ENCODE measurements around the gene ZNF311. TPM values are rescaled to one million over a fixed set of nuclear protein-coding genes. Genes with fewer than 3 reads are reported as not detected.
"Not testable (repeated sequence)": the region's sequence is repeated elsewhere in the genome, so short reads cannot be mapped to it uniquely, and the experiment has no call there.

Gene ZNF311
- total RNA-seq, 3 donors from 2014 or later (not counting 1 experiment from before 2014, with no cell fraction given) = 0.23 to 0.29 (median 0.28) TPM

- intact Hi-C loops (cut with micrococcal nuclease) = no loop called here
- no peak overlapping the region for H3K27ac Mint-ChIP-seq
- 93% methylated on average over 2 of the region's 3 CpGs for WGBS (ENCODE audit: insufficient coverage)
- Histone ChIP-seq H3K27me3 (ENCODE audit: control insufficient read depth, insufficient read depth, low read length) (peaks cover 24% of the 10 kb centered on the region), H3K4me1 (ENCODE audit: control insufficient read depth, insufficient read depth, low read length) (peaks cover 12% of the 10 kb centered on the region), H3K9me3 (ENCODE audit: control insufficient read depth, insufficient read depth, low read length) (no peaks in the 10 kb centered on the region), H3K4me3 (ENCODE audit: low read length) (no peak overlapping the region), H3K27ac (ENCODE audit: low read length) (no peak overlapping the region), H3K36me3 (ENCODE audit: control insufficient read depth, insufficient read depth, low read length) (no peaks in the 10 kb centered on the region)
- H3K36me3 Mint-ChIP-seq = peaks cover 14% of the 10 kb centered on the region
- ATAC-seq (no peak), DNase-seq (no peak)
- peaks cover 29 to 35% of the 10 kb centered on the region in 2 donors for H3K4me1 Mint-ChIP-seq
- peaks cover 52 to 58% of the 10 kb centered on the region in 2 donors for H3K27me3 Mint-ChIP-seq (ENCODE audit: low read depth in 2 of 2)
- H3K4me3 Mint-ChIP-seq = peak overlapping the region; percentile 68
- H3K9me3 Mint-ChIP-seq = no peaks in the 10 kb centered on the region
- TF ChIP-seq, protein P1, sequence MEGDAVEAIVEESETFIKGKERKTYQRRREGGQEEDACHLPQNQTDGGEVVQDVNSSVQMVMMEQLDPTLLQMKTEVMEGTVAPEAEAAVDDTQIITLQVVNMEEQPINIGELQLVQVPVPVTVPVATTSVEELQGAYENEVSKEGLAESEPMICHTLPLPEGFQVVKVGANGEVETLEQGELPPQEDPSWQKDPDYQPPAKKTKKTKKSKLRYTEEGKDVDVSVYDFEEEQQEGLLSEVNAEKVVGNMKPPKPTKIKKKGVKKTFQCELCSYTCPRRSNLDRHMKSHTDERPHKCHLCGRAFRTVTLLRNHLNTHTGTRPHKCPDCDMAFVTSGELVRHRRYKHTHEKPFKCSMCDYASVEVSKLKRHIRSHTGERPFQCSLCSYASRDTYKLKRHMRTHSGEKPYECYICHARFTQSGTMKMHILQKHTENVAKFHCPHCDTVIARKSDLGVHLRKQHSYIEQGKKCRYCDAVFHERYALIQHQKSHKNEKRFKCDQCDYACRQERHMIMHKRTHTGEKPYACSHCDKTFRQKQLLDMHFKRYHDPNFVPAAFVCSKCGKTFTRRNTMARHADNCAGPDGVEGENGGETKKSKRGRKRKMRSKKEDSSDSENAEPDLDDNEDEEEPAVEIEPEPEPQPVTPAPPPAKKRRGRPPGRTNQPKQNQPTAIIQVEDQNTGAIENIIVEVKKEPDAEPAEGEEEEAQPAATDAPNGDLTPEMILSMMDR (IDR thresholded peaks at IDR 0.05) = no peak
Observed at GRCh38 chr6:28976677-28977076, 28.4 kb downstream of the ZNF311 start.

DNA sequence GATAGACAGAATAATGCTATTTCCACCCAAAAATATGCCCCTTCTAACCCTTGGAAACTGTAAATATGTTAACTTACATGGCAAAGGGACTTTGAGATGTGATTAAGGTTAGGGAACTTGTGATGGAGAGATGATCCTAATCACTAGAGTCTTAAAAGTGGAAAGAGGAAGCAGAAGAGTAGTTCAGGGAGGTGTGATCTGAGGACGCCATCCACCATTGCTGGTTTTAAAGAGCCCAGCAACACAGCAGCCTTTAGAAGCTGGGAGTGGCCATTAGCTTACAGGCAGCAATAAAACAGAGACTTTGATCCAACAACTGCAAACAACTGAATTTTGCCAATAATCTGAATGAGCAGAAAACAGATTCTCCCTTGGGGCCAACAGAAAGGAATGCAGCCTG, 30.6 kb downstream of the ZNF311 start:
- Histone ChIP-seq H3K9me3 (ENCODE audit: control insufficient read depth, insufficient read depth, low read length) (no peaks in the 10 kb centered on the region), H3K27me3 (ENCODE audit: control insufficient read depth, insufficient read depth, low read length) (peaks cover 24% of the 10 kb centered on the region), H3K36me3 (ENCODE audit: control insufficient read depth, insufficient read depth, low read length) (no peaks in the 10 kb centered on the region), H3K4me1 (ENCODE audit: control insufficient read depth, insufficient read depth, low read length) (peaks cover 5% of the 10 kb centered on the region), H3K4me3 (ENCODE audit: low read length) (no peak overlapping the region), H3K27ac (ENCODE audit: low read length) (no peak overlapping the region)
- H3K4me3 Mint-ChIP-seq = no peak overlapping the region
- ATAC-seq (no peak), DNase-seq (no peak)
- TF ChIP-seq, protein P1 (IDR thresholded peaks at IDR 0.05) = no peak
- no peaks in the 10 kb centered on the region for H3K9me3 Mint-ChIP-seq
- H3K4me1 Mint-ChIP-seq = peaks cover 13 to 18% of the 10 kb centered on the region in 2 donors
- intact Hi-C loops (cut with micrococcal nuclease) = no loop called here
- peaks cover 38 to 48% of the 10 kb centered on the region in 2 donors for H3K27me3 Mint-ChIP-seq (ENCODE audit: low read depth in 2 of 2)
- H3K36me3 Mint-ChIP-seq = peaks cover 10% of the 10 kb centered on the region
- no peak overlapping the region for H3K27ac Mint-ChIP-seq
- WGBS (ENCODE audit: insufficient coverage) = 78% methylated on average over 1 of the region's 1 CpG

GRCh38 chr6:28970056-28970455, 35.1 kb downstream of the ZNF311 start:
- H3K4me1 ChIP-seq (ENCODE audit: control insufficient read depth, insufficient read depth, low read length); H3K4me3 ChIP-seq (ENCODE audit: low read length); ATAC-seq; intact Hi-C loops (cut with micrococcal nuclease); H3K4me3 Mint-ChIP-seq; H3K9me3 Mint-ChIP-seq; H3K27me3 ChIP-seq (ENCODE audit: control insufficient read depth, insufficient read depth, low read length); DNase-seq; H3K36me3 ChIP-seq (ENCODE audit: control insufficient read depth, insufficient read depth, low read length); H3K27ac Mint-ChIP-seq; H3K27ac ChIP-seq (ENCODE audit: low read length); H3K9me3 ChIP-seq (ENCODE audit: control insufficient read depth, insufficient read depth, low read length); H3K4me1 Mint-ChIP-seq; H3K36me3 Mint-ChIP-seq: not testable (repeated sequence)
- 91% methylated on average over 21 of the region's 21 CpGs for WGBS (ENCODE audit: insufficient coverage)
- H3K27me3 Mint-ChIP-seq (ENCODE audit: low read depth in 2 of 2) = peaks cover 30 to 37% of the 10 kb centered on the region in 2 donors

GRCh38 chr6:28969129-28969528, 36.0 kb downstream of the ZNF311 start:
- no peaks in the 10 kb centered on the region for H3K36me3 ChIP-seq (ENCODE audit: control insufficient read depth, insufficient read depth, low read length)
- ATAC-seq (no peak), DNase-seq (no peak)
- no peaks in the 10 kb centered on the region for H3K27me3 ChIP-seq (ENCODE audit: control insufficient read depth, insufficient read depth, low read length)
- Mint-ChIP-seq H3K9me3 (no peaks in the 10 kb centered on the region), H3K36me3 (no peaks in the 10 kb centered on the region), H3K4me1 (no peaks in the 10 kb centered on the region), H3K27me3 (ENCODE audit: low read depth in 2 of 2) (peaks cover 27 to 33% of the 10 kb centered on the region in 2 donors), H3K4me3 (no peak overlapping the region), H3K27ac (no peak overlapping the region)
- 94% methylated on average over 15 of the region's 15 CpGs for WGBS (ENCODE audit: insufficient coverage)
- no peaks in the 10 kb centered on the region for H3K9me3 ChIP-seq (ENCODE audit: control insufficient read depth, insufficient read depth, low read length)
- H3K27ac ChIP-seq (ENCODE audit: low read length) = no peak overlapping the region
- intact Hi-C loops (cut with micrococcal nuclease) = no loop called here
- H3K4me3 ChIP-seq (ENCODE audit: low read length) = no peak overlapping the region
- H3K4me1 ChIP-seq (ENCODE audit: control insufficient read depth, insufficient read depth, low read length) = no peaks in the 10 kb centered on the region
- TF ChIP-seq, protein P1 (IDR thresholded peaks at IDR 0.05) = no peak

Measured in natural killer cell (primary cell).